ENCODE results near the gene YTHDC1. TPM values are rescaled to one million over a fixed set of nuclear protein-coding genes. Genes with fewer than 3 reads are reported as not detected.
A peak's percentile ranks its signal among the peaks of the same experiment; 100 is the strongest.

YTHDC1 gene
- total and polyA plus RNA-seq, 12 donors = 24.6 to 79.6 (median 48.2) TPM

- H3K4me3 ChIP-seq = no peak overlapping the region
- WGBS, 4 donors = 72 to 88% (median 78%) methylated on average over 2 of the region's 2 CpGs
- TF ChIP-seq, protein P1, sequence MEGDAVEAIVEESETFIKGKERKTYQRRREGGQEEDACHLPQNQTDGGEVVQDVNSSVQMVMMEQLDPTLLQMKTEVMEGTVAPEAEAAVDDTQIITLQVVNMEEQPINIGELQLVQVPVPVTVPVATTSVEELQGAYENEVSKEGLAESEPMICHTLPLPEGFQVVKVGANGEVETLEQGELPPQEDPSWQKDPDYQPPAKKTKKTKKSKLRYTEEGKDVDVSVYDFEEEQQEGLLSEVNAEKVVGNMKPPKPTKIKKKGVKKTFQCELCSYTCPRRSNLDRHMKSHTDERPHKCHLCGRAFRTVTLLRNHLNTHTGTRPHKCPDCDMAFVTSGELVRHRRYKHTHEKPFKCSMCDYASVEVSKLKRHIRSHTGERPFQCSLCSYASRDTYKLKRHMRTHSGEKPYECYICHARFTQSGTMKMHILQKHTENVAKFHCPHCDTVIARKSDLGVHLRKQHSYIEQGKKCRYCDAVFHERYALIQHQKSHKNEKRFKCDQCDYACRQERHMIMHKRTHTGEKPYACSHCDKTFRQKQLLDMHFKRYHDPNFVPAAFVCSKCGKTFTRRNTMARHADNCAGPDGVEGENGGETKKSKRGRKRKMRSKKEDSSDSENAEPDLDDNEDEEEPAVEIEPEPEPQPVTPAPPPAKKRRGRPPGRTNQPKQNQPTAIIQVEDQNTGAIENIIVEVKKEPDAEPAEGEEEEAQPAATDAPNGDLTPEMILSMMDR (IDR thresholded peaks at IDR 0.05) = no peak
These were observed 35.4 kb upstream of the YTHDC1 start for GRCh38 chr4:68385267-68385666.

DNA sequence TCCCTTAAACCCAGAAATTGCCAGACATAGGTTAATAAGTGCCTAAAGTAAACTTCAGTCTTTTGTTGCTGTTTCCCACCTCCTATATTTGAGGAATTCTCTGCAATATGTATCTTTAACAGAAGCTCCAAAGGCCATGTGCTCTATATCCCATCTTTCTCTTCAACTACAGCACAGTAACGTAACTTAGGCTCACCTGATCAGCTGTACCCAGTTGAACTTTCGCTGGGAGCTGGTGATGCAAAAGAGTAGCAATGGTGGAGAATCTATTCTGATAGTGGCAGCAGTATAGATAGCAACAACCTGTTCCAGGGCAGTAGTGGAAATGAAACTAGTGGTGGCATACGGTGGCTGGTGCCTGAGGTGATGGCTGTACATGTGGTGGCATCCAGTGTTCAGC lies 33.2 kb upstream of the YTHDC1 start:
- TF ChIP-seq POLR2A (IDR thresholded peaks at IDR 0.05) = no peak
- TF ChIP-seq, protein P1 (IDR thresholded peaks at IDR 0.05) = no peak
- no peak overlapping the region for H3K4me3 ChIP-seq
- DNase-seq = no peak
- H3K27me3 ChIP-seq = peaks cover 7% of the 10 kb centered on the region
- no peaks in the 10 kb centered on the region for H3K9me3 ChIP-seq (replicated peaks in 1 of 3)
- 43 to 50% (median 45%) methylated on average over 3 of the region's 3 CpGs for WGBS, 4 donors
- H3K4me1 ChIP-seq (replicated peaks in 1 of 2) = no peaks in the 10 kb centered on the region
- no peaks in the 10 kb centered on the region for H3K36me3 ChIP-seq (replicated peaks in 1 of 2)
- intact Hi-C loops (cut with DNase I) = no loop called here
- no peak overlapping the region for H3K27ac ChIP-seq

More at GRCh38 chr4:68385267-68385666, 35.4 kb upstream of the YTHDC1 start:
- Histone ChIP-seq H3K36me3 (replicated peaks in 1 of 2) (no peaks in the 10 kb centered on the region), H3K4me1 (replicated peaks in 1 of 2) (no peaks in the 10 kb centered on the region), H3K27me3 (peaks cover 7% of the 10 kb centered on the region), H3K27ac (no peak overlapping the region), H3K9me3 (replicated peaks in 1 of 3) (no peaks in the 10 kb centered on the region)
- DNase-seq = no peak
- intact Hi-C loops (cut with DNase I) = no loop called here

- intact Hi-C loops (cut with DNase I) = loop anchor here in 1 of 2 donors (5.0 kb wide), 1 partner anchor 106 kb away; no protein-coding TSS in a partner anchor
- WGBS, 4 donors = 75 to 85% (median 78%) methylated on average over 5 of the region's 5 CpGs
- Histone ChIP-seq H3K9me3 (replicated peaks in 1 of 3) (no peaks in the 10 kb centered on the region), H3K4me1 (replicated peaks in 1 of 2) (no peaks in the 10 kb centered on the region), H3K4me3 (no peak overlapping the region), H3K36me3 (replicated peaks in 1 of 2) (no peaks in the 10 kb centered on the region), H3K27me3 (peaks cover 7% of the 10 kb centered on the region), H3K27ac (no peak overlapping the region)
- TF ChIP-seq, protein P1 (IDR thresholded peaks at IDR 0.05) = no peak
- TF ChIP-seq POLR2A (IDR thresholded peaks at IDR 0.05) = no peak
- DNase-seq = no peak
These were observed 28.3 kb upstream of the YTHDC1 start for GRCh38 chr4:68378226-68378625.

GRCh38 chr4:68375667-68376559 lies 26.0 kb upstream of the YTHDC1 start:
- no peaks in the 10 kb centered on the region for H3K36me3 ChIP-seq (replicated peaks in 1 of 2)
- DNase-seq = peak; percentile 31 to 64 (median 48)
- 7 to 16% (median 9%) methylated on average over 19 of the region's 19 CpGs for WGBS, 4 donors
- TF ChIP-seq, protein P1 (IDR thresholded peaks at IDR 0.05) = peak; percentile 78 to 91 (median 80)
- TF ChIP-seq POLR2A (IDR thresholded peaks at IDR 0.05) = no peak
- H3K27ac ChIP-seq = no peak overlapping the region
- no peaks in the 10 kb centered on the region for H3K9me3 ChIP-seq (replicated peaks in 1 of 3)
- intact Hi-C loops (cut with DNase I) = loop anchor here (2.0 to 5.0 kb wide), 2 partner anchors 104 to 105 kb away; no protein-coding TSS in a partner anchor
- H3K27me3 ChIP-seq = no peaks in the 10 kb centered on the region
- no peak overlapping the region for H3K4me3 ChIP-seq
- no peaks in the 10 kb centered on the region for H3K4me1 ChIP-seq (replicated peaks in 1 of 2)
